Measurements from ENCODE around the gene DOCK4.

DNA sequence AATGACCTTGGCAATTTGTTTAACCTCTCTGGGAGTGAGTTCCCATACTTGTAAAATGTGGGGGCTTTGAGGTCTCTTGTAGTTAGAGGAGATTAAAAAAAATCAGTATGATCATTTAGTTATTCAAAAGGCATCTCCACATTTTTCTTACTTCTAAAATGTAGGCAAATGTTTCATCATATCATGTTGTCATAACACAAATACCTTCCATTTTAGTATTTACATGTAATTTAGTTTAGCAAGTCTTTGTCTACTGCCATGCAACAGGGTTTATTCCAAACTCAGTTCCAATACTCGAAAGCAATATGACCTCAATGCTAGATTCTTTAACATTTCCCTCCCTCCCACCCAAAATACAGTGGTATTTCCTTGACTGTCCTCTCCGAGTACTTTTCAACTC, 381.2 kb downstream of the DOCK4 start:
- TF ChIP-seq EZH2phosphoT487 (IDR thresholded peaks at IDR 0.05; ENCODE audit: insufficient read depth, low read depth) (no peak), EZH2 (IDR thresholded peaks at IDR 0.05; ENCODE audit: insufficient read depth, poor library complexity, severe bottlenecking) (no peak)
